Measurements from ENCODE around the gene IGF2R. TPM values are rescaled to one million over a fixed set of nuclear protein-coding genes. Genes with fewer than 3 reads are reported as not detected.

Gene IGF2R
- total and polyA plus RNA-seq, 2 experiments from 2014 or later = 8.1 to 30.9 TPM

DNA sequence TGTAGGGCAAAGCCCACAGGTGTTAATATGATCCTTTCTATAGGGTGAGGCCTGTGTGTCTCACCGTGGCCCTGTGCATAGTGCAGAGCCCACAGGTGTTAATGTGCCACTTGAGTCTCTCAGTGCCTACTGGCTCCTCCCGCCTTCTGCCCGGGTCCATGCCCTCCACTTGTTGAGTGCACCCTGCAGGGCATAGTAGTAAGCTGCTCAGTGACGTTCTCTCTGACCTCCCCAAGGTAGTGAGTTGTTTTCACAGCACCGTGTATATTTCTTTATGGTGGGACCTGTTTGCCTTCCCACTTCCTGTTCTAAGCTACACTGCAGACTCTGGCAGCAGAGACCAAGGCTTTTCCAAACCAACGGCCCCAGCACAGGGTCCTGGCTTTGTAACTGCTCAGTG, 88.2 kb downstream of the IGF2R start:
- no peaks in the 10 kb centered on the region for H3K4me1 ChIP-seq (ENCODE audit: insufficient read depth)
- no peak for DNase-seq
- H3K9me3 ChIP-seq (ENCODE audit: low read depth) = no peaks in the 10 kb centered on the region
- H3K9me2 ChIP-seq (ENCODE audit: insufficient read depth) = no peaks in the 10 kb centered on the region
- H2AFZ ChIP-seq = no peak overlapping the region
- H3K4me2 ChIP-seq (ENCODE audit: unreplicated experiment) = no peak overlapping the region
- H3K4me3 ChIP-seq = no peak overlapping the region
- in situ Hi-C loops (cut with MboI) = no loop called here
- H3K27ac ChIP-seq = no peak overlapping the region
- H3K36me3 ChIP-seq (ENCODE audit: low read depth) = peaks cover 17% of the 10 kb centered on the region
- H4K20me1 ChIP-seq (ENCODE audit: insufficient read depth) = no peaks in the 10 kb centered on the region
- no peak overlapping the region for H3K9ac ChIP-seq
- TF ChIP-seq EZH2phosphoT487 (IDR thresholded peaks at IDR 0.05; ENCODE audit: insufficient read depth, low read depth) = no peak
- no peak for TF ChIP-seq EZH2 (IDR thresholded peaks at IDR 0.05; ENCODE audit: insufficient read depth, poor library complexity, severe bottlenecking)
- H3K27me3 ChIP-seq (replicated peaks; ENCODE audit: insufficient read depth) = no peaks in the 10 kb centered on the region
- no peaks in the 10 kb centered on the region for H3K79me2 ChIP-seq (ENCODE audit: insufficient read depth)
- 69 to 77% methylated on average over 6 of the region's 6 CpGs for WGBS, 2 experiments (ENCODE audit: low coverage in 1 of 2, low lambda C conversion rate in 2 of 2, missing lambda C conversion rate in 2 of 2)
- no peaks in the 10 kb centered on the region for H3F3A ChIP-seq (ENCODE audit: insufficient read depth)

GRCh38 chr6:160058603-160059215, 89.8 kb downstream of the IGF2R start:
- Histone ChIP-seq H2AFZ (no peak overlapping the region), H3K36me3 (ENCODE audit: low read depth) (peaks cover 8% of the 10 kb centered on the region; the same call in 1 of the 2 replicates), H3K27ac (no peak overlapping the region), H3K9ac (no peak overlapping the region), H3K27me3 (replicated peaks; ENCODE audit: insufficient read depth) (no peaks in the 10 kb centered on the region), H3K9me3 (ENCODE audit: low read depth) (no peaks in the 10 kb centered on the region), H4K20me1 (ENCODE audit: insufficient read depth) (no peaks in the 10 kb centered on the region), H3K4me1 (ENCODE audit: insufficient read depth) (no peaks in the 10 kb centered on the region), H3K4me2 (ENCODE audit: unreplicated experiment) (no peak overlapping the region), H3K4me3 (no peak overlapping the region), H3F3A (ENCODE audit: insufficient read depth) (no peaks in the 10 kb centered on the region), H3K79me2 (ENCODE audit: insufficient read depth) (no peaks in the 10 kb centered on the region), H3K9me2 (ENCODE audit: insufficient read depth) (no peaks in the 10 kb centered on the region)
- in situ Hi-C loops (cut with MboI) = no loop called here
- DNase-seq = no peak
- TF ChIP-seq EZH2 (IDR thresholded peaks at IDR 0.05; ENCODE audit: insufficient read depth, poor library complexity, severe bottlenecking) (no peak), EZH2phosphoT487 (IDR thresholded peaks at IDR 0.05; ENCODE audit: insufficient read depth, low read depth) (no peak)
- 96 to 99% methylated on average over 6 of the region's 6 CpGs for WGBS, 2 experiments (ENCODE audit: low coverage in 1 of 2, low lambda C conversion rate in 2 of 2, missing lambda C conversion rate in 2 of 2)

GRCh38 chr6:160060221-160060620, 91.3 kb downstream of the IGF2R start:
- no peak overlapping the region for H3K27ac ChIP-seq
- H3K36me3 ChIP-seq (ENCODE audit: low read depth) = peaks cover 8% of the 10 kb centered on the region; the same call in 1 of the 2 replicates
- no peaks in the 10 kb centered on the region for H3K9me2 ChIP-seq (ENCODE audit: insufficient read depth)
- in situ Hi-C loops (cut with MboI) = no loop called here
- H3K4me3 ChIP-seq = no peak overlapping the region
- no peaks in the 10 kb centered on the region for H3K27me3 ChIP-seq (replicated peaks; ENCODE audit: insufficient read depth)
- H3F3A ChIP-seq (ENCODE audit: insufficient read depth) = no peaks in the 10 kb centered on the region
- H3K9ac ChIP-seq = no peak overlapping the region
- TF ChIP-seq EZH2phosphoT487 (IDR thresholded peaks at IDR 0.05; ENCODE audit: insufficient read depth, low read depth) (no peak), EZH2 (IDR thresholded peaks at IDR 0.05; ENCODE audit: insufficient read depth, poor library complexity, severe bottlenecking) (no peak)
- no peak overlapping the region for H2AFZ ChIP-seq
- no peaks in the 10 kb centered on the region for H3K4me1 ChIP-seq (ENCODE audit: insufficient read depth)
- DNase-seq = no peak
- WGBS, 2 experiments (ENCODE audit: low coverage in 1 of 2, low lambda C conversion rate in 2 of 2, missing lambda C conversion rate in 2 of 2) = 93 to 95% methylated on average over 11 of the region's 11 CpGs
- no peak overlapping the region for H3K4me2 ChIP-seq (ENCODE audit: unreplicated experiment)
- H4K20me1 ChIP-seq (ENCODE audit: insufficient read depth) = no peaks in the 10 kb centered on the region
- no peaks in the 10 kb centered on the region for H3K9me3 ChIP-seq (ENCODE audit: low read depth)
- H3K79me2 ChIP-seq (ENCODE audit: insufficient read depth) = no peaks in the 10 kb centered on the region

- in situ Hi-C loops (cut with MboI) = no loop called here
- no peak overlapping the region for H3K27ac ChIP-seq
These were observed 92.1 kb downstream of the IGF2R start for GRCh38 chr6:160060920-160061447.

More at GRCh38 chr6:160060920-160061447, 92.1 kb downstream of the IGF2R start:
- no peak overlapping the region for H3K4me3 ChIP-seq
- no peaks in the 10 kb centered on the region for H3K79me2 ChIP-seq (ENCODE audit: insufficient read depth)
- H4K20me1 ChIP-seq (ENCODE audit: insufficient read depth) = no peaks in the 10 kb centered on the region
- no peak for TF ChIP-seq EZH2 (IDR thresholded peaks at IDR 0.05; ENCODE audit: insufficient read depth, poor library complexity, severe bottlenecking)
- TF ChIP-seq EZH2phosphoT487 (IDR thresholded peaks at IDR 0.05; ENCODE audit: insufficient read depth, low read depth) = no peak
- H2AFZ ChIP-seq = no peak overlapping the region
- 81 to 83% methylated on average over 4 of the region's 4 CpGs for WGBS, 2 experiments (ENCODE audit: low coverage in 1 of 2, low lambda C conversion rate in 2 of 2, missing lambda C conversion rate in 2 of 2)
- DNase-seq = no peak
- H3K9me2 ChIP-seq (ENCODE audit: insufficient read depth) = no peaks in the 10 kb centered on the region
- H3K4me1 ChIP-seq (ENCODE audit: insufficient read depth) = no peaks in the 10 kb centered on the region
- H3F3A ChIP-seq (ENCODE audit: insufficient read depth) = no peaks in the 10 kb centered on the region
- H3K4me2 ChIP-seq (ENCODE audit: unreplicated experiment) = no peak overlapping the region
- no peaks in the 10 kb centered on the region for H3K27me3 ChIP-seq (replicated peaks; ENCODE audit: insufficient read depth)
- peaks cover 8% of the 10 kb centered on the region; the same call in 1 of the 2 replicates for H3K36me3 ChIP-seq (ENCODE audit: low read depth)
- H3K9me3 ChIP-seq (ENCODE audit: low read depth) = no peaks in the 10 kb centered on the region
- H3K9ac ChIP-seq = no peak overlapping the region
